SK-N-SH (cell line): ENCODE results near the gene ZNF592.

ENCODE experiments used
- CHD2 ChIP-seq: fragments of 150-350 bp; IDR thresholded peaks from 2 replicates; pipeline ENCODE4 v1.6.1; 2018; ENCODE audit warnings: low read length; ENCODE audit not compliant: partially characterized antibody
- CTCF ChIP-seq: fragments of 200-600 bp; sonication (generic); IDR thresholded peaks from 2 replicates; pipeline ENCODE4 v1.6.1; 2017; ENCODE audit warnings: antibody characterized with exemption, mild to moderate bottlenecking, moderate library complexity
- EP300 ChIP-seq, 2 experiments: IDR thresholded peaks; 2 replicates each; pipeline versions ENCODE4 v1.4.0 to v1.6.1; 2012; ENCODE audit warnings: borderline replicate concordance in 1 of 2, low read depth in 1 of 2, low read length in 1 of 2
- FOXM1 ChIP-seq: IDR thresholded peaks from 2 replicates; pipeline ENCODE4 v1.4.0; 2012; ENCODE audit warnings: low read depth, mild to moderate bottlenecking
- JUND ChIP-seq: IDR thresholded peaks from 2 replicates; pipeline ENCODE4 v1.4.0; 2012
- POLR2AphosphoS5 ChIP-seq: IDR thresholded peaks from 2 replicates; pipeline ENCODE4 v1.6.1; 2012; ENCODE audit warnings: low read depth, low read length
- TF ChIP-seq, protein P1 (sequence below): IDR thresholded peaks from 2 replicates; pipeline ENCODE4 v1.6.1; 2012; ENCODE audit warnings: mild to moderate bottlenecking, low read depth, low read length, moderate library complexity
- TF ChIP-seq, protein P2 (sequence below): IDR thresholded peaks from 2 replicates; pipeline ENCODE4 v1.4.0; 2012; ENCODE audit warnings: low read depth, borderline replicate concordance

DNA sequence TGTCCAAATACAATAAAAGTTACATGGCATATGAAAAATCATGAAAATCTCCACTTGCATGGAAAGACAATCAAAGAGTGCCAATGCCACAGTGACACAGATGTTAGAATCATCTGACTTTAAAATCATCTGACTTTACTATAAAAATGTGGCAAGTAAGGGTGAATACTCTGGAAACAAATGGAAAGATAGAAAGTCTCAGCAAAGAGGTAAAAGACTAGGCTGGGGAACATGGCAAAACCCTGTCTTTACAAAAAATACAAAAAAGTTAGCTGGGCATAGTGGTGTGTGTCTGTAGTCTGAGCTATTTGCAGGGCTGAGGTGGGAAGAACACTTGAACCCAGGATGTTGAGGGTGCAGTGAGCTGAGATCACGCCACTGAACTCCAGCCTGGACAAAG is 97.9 kb downstream of the ZNF592 start:
- TF ChIP-seq, protein P1, sequence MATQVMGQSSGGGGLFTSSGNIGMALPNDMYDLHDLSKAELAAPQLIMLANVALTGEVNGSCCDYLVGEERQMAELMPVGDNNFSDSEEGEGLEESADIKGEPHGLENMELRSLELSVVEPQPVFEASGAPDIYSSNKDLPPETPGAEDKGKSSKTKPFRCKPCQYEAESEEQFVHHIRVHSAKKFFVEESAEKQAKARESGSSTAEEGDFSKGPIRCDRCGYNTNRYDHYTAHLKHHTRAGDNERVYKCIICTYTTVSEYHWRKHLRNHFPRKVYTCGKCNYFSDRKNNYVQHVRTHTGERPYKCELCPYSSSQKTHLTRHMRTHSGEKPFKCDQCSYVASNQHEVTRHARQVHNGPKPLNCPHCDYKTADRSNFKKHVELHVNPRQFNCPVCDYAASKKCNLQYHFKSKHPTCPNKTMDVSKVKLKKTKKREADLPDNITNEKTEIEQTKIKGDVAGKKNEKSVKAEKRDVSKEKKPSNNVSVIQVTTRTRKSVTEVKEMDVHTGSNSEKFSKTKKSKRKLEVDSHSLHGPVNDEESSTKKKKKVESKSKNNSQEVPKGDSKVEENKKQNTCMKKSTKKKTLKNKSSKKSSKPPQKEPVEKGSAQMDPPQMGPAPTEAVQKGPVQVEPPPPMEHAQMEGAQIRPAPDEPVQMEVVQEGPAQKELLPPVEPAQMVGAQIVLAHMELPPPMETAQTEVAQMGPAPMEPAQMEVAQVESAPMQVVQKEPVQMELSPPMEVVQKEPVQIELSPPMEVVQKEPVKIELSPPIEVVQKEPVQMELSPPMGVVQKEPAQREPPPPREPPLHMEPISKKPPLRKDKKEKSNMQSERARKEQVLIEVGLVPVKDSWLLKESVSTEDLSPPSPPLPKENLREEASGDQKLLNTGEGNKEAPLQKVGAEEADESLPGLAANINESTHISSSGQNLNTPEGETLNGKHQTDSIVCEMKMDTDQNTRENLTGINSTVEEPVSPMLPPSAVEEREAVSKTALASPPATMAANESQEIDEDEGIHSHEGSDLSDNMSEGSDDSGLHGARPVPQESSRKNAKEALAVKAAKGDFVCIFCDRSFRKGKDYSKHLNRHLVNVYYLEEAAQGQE = no peak
- TF ChIP-seq CTCF = no peak
- no peak for TF ChIP-seq JUND
- TF ChIP-seq FOXM1 = no peak
- no peak for TF ChIP-seq POLR2AphosphoS5
- no peak for TF ChIP-seq CHD2
- TF ChIP-seq, protein P2, sequence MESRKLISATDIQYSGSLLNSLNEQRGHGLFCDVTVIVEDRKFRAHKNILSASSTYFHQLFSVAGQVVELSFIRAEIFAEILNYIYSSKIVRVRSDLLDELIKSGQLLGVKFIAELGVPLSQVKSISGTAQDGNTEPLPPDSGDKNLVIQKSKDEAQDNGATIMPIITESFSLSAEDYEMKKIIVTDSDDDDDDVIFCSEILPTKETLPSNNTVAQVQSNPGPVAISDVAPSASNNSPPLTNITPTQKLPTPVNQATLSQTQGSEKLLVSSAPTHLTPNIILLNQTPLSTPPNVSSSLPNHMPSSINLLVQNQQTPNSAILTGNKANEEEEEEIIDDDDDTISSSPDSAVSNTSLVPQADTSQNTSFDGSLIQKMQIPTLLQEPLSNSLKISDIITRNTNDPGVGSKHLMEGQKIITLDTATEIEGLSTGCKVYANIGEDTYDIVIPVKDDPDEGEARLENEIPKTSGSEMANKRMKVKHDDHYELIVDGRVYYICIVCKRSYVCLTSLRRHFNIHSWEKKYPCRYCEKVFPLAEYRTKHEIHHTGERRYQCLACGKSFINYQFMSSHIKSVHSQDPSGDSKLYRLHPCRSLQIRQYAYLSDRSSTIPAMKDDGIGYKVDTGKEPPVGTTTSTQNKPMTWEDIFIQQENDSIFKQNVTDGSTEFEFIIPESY = no peak
- TF ChIP-seq EP300 (IDR thresholded peaks at IDR 0.05; ENCODE audit: borderline replicate concordance in 1 of 2, low read depth in 1 of 2, low read length in 1 of 2) = no peak
